ENCODE results near the gene HECTD3. TPM values are rescaled to one million over a fixed set of nuclear protein-coding genes. Genes with fewer than 3 reads are reported as not detected.
A peak's percentile ranks its signal among the peaks of the same experiment; 100 is the strongest.
"Not testable (repeated sequence)": the region's sequence is repeated elsewhere in the genome, so short reads cannot be mapped to it uniquely, and the experiment has no call there.

HECTD3 gene
- total RNA-seq, 1 donor from 2014 or later: 41.1 TPM

DNA sequence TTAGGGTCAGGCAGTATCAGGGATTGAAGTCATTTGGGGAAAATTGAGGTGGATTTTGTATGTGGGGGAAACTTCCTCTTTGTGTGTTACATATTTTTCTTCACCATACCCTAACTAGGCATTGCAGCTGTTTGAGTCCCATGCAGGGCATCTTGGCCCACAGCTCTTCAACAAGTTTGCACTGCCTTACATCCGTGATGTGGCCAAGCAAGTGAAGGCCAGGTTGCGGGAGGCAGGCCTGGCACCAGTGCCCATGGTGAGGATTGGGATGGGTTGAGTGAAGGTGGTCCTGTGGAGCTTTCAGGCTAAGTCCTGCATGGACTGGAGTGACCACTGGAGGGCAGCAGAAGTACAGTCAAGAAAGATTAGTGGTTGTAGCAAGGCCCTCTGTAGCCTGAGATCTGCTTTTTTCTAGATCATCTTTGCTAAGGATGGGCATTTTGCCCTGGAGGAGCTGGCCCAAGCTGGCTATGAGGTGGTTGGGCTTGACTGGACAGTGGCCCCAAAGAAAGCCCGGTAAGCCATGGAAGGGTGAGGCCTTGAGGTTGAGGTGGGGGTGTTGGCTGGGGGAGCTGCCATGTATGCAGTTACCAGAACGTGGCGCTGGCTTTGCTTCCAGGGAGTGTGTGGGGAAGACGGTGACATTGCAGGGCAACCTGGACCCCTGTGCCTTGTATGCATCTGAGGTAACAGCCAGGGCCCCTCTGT lies 3.4 kb upstream of the HECTD3 start:
- peak; percentile 89 for DNase-seq (ENCODE audit: low spot score)

DNA sequence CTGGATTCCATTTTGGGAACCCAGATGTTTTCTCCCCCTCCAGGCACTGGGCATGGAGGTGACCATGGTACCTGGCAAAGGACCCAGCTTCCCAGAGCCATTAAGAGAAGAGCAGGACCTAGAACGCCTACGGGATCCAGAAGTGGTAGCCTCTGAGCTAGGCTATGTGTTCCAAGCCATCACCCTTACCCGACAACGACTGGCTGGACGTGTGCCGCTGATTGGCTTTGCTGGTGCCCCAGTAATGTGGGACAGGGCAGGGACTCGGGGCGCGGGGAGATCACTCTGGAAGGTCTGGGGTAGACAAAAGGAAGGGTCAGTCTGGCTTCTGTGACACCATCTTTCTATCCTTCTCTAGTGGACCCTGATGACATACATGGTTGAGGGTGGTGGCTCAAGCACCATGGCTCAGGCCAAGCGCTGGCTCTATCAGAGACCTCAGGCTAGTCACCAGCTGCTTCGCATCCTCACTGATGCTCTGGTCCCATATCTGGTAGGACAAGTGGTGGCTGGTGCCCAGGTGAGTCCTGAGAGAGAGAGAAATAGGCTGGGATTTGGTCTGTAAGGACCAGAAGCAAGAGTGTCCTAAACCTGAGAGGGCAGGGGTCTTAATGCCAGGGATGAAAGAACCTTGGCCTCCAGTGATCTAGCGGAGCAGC lies 2.6 kb upstream of the HECTD3 start:
- DNase-seq (ENCODE audit: low spot score): no peak

DNA sequence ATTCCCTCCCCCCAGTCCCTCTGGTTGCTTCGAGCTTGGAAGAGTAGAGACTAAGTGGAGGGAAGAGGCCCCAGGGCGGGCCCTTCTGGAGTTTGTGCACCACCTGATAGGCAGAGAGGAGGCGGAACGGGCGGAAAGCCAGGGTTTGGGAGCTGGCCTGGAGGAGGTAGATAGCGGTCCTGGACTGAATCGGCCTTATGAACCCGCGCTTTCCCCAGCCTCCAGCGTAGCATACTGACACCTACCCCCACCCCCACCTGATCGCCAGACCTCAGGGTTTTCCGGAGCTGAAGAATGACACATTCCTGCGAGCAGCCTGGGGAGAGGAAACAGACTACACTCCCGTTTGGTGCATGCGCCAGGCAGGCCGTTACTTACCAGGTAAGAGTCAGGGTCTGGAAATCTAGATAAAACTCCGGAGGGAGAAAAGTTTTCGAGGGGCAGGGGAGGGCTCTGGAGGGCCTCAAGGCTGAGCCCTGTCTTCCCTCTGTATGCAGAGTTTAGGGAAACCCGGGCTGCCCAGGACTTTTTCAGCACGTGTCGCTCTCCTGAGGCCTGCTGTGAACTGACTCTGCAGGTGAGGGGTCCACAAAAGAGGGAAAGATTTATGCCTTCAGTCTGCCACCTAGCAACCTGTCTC lies 1.6 kb upstream of the HECTD3 start:
- peak; percentile 90 for DNase-seq (ENCODE audit: low spot score)

DNA sequence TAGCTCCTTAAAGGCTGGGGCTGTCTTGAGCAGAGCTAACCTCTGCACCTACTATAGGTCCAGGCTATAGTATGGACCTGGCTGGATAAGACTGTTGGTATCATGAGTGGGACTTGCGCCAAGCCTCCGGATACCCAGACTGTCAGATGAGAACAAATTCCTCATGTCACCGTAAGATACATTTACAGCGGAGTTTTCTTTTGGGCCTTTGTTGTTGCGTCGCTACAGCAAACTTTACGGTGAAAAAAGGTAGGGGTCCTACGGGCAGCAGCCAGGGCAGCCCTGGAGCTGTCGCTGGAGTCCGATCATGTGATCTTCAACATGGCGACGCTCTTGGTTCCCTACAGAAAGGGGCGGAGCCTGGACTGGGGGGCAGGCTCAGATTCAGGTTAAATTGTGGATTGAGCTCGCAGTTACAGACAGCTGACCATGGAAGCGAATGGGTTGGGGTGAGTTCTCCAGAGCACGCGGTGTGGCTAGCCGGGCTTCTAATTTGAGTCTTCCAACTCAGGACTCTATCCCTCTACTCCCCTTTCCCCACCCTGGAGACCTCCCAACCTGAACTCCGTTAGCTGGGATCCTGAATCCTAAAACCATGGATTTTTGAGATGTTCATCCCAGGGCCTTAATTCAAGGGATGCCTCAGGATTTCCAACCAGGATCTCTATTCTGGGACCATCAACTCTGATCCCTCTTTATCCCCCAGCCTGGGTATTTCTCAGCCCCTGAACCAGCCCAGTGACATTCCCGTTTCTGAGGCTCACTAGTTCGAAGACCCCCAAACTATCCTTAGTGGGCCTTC lies 914 bp upstream of the HECTD3 start, which contains the start of gene UROD:
Gene UROD, plus strand, starts transcription at position 418 of the 802 bp plus-strand sequence. Its CDS starts 12 bp downstream, at position 430.
- DNase-seq (ENCODE audit: low spot score): peak; percentile 91

DNA sequence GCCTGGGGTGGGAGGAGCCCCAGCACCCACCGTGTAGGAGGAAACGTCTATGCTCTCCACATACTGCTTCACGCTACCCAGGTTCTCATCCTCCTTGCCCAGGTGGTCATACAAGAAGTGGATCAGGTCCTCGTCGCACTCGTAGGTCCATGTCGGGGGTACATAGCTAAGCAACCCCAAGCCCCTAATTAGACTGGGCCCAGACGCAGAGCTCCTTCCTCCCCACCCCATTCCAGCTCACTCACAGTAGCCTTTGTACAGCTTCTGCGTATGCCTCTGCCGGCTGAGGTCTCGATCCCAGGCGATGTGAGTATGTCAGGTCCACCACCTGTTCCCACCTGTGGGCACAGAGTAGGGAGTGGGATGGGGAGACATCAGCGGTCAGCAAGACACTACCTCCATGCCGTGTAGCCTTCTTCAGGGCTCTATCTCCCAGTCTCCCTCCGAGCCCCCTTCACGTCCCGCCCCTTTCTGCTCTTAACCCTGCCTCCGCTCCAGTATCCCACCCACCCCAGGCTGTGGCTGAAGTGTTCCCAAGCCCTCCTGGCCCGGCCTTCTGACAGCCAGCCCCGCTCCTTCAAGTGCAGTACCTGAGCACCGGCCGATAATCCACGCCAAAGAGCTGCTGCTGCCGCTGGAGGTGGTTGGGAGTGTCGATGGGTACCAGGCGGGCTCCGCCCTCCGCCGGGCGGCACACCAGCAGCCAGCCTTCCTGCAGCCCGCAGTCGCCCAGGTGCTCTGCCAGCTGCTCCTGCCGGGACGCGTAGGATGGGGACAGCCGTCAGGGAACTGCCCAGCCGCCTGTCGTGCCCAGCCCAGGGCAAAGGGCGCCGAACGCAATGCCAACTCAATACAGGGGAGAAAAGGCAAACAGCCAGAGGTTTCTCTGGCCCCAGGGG lies 919 bp downstream of the HECTD3 start:
- DNase-seq (ENCODE audit: low spot score): no peak

DNA sequence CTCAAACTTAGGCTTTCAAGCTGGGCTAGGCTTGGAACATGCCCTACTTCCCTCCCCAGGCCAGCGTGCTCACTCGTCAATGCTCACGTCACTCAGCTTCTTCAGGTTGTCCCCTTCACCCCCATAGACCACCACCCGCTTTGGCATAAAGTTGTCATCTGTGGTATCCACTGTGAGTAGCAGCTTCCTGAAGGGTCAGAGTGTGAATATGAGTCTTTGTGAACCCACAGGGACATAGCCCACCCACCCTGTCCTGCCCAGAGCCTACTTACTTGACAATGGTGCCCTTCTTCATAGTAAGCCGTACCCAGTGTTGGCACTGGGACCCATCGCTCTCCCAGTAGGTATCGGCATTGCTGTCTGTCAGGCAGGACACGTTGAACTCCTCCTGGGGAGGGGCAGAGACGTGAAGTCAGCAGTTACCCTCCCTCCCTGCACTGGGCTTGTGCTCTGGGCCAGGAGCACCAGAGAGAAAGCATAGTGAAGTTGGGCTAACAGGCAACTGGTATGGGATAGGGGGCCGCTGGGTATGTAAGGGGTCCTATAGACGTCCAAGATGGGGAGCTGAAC lies 1.7 kb downstream of the HECTD3 start:
- DNase-seq (ENCODE audit: low spot score): no peak

DNA sequence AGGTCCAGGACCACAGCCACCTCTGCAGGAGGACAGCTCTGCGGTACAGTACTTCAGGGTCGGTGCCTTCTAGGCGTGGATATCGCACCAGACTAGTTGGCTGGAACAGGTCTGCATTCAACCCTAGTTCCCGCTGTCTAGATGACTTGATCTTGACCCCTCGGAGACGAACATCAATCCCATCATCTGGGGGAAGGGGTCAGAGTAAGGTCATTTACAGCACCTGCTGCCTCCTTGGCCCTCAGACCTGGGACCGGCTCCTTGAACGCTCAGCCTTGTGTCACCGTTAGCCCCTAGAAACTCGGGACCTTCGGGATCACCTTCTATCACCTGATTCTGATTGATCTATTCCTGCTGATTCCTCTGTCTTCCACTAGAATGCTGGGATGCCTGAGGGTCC lies 2.6 kb downstream of the HECTD3 start:
- DNase-seq (ENCODE audit: low spot score): no peak

DNA sequence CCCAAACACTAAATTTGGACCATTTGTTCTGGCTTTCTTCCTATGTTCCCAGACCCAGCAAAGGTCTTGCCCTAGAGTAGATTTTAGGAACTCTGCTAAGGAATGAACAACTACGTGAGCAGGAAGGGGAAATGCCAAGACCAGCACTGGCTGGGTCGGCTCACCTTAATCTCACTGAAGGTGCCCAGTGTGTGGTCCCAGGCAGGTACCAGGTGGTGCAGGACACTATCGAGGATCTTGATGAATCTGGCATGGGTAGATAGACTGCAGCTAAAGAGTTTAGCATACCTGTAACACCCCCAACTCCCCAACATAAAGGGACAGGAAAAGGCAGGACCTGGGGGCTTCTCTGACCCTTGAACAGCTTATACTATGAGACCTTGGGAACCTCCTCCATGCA lies 3.0 kb downstream of the HECTD3 start:
- no peak for DNase-seq (ENCODE audit: low spot score)

DNA sequence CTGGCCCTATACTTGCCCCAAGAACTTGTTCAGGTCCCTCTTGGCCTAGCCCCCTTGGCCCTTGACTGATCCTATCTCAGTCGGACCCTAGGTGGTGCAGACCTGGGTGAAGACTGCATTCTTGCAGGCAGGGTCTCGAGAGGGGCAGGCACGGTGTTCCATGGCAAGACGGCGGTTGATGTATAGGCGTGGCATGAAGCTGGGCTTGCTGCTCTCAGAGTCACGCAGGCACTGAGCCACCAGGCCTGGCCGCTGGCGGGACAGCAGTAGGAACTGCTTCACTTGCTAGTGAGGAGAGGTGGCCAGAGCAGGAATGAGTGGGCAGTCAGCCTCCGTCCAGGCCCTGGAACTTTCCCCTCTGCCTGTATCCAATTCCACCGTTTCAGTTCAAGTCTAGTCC lies 3.8 kb downstream of the HECTD3 start:
- DNase-seq (ENCODE audit: low spot score): no peak

DNA sequence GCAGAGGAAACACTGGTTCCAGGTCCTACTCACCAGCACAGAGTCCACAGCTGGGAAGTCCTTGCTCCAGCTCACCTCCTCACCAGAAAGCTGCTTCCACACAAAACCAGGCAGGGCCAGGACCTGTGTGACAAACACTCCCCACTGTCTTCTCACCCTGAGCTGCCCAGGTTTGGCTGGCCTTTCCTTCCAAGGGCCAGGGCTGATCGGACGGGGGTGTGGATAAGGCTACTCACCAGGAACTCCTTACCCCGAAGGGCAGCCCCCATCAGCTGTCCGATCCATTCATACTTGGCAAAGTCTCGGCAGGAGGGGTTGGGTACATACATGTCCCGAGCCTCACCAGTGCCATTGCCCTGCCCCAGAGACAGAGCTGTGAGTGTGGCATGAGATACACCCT lies 5.4 kb downstream of the HECTD3 start:
- no peak for DNase-seq (ENCODE audit: low spot score)

DNA sequence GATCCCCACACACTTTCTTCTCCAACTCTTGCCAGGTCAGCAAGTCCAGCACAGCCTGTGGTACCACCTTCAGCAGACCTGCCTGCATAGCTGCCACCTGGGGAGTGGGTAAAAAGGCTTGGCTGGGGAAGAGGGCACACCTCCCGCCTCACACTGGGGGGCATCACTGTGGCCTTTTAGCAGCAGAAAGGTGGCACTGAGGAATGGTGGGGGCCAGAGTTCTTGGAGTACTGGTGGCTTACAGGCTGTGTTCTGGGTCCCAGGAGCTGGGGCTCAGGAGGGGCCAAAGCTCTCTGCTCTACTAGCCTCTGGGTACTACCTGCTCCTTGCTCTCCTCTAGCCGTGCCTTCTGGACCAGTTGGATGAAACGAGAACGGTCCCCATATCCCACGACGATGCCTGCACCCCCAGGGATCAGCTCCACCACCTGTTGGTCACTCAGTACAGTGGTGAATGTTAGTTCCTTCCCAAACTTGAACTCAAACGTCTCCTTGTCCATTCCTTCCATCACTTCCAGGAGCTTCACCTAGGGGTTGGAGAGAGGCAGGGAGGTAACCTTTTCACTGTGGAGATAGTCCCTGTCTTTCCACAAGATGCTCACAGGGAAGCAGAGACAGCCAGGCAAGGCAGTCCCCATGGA lies 6.7 kb downstream of the HECTD3 start:
- no peak for DNase-seq (ENCODE audit: low spot score)

DNA sequence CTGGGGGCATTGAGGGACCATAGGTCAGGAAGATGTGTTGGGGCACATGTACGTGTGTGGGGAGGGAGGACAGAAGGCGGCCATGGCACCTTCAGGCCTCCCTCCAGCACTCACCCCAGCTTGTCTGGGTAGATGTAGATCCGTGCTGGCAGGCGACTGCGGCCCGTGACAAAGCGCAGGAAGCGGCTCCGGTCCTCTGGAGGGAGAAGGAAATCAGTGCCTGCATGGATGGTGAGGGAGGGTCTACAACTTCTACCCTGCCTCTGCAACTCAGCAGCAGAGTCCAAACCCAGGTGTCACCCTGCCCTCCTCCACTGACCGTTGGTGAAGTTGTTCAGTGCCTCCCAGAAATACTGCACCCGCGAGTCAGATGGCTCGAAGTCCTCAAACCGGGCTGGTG lies 7.4 kb downstream of the HECTD3 start:
- no peak for DNase-seq (ENCODE audit: low spot score)

DNA sequence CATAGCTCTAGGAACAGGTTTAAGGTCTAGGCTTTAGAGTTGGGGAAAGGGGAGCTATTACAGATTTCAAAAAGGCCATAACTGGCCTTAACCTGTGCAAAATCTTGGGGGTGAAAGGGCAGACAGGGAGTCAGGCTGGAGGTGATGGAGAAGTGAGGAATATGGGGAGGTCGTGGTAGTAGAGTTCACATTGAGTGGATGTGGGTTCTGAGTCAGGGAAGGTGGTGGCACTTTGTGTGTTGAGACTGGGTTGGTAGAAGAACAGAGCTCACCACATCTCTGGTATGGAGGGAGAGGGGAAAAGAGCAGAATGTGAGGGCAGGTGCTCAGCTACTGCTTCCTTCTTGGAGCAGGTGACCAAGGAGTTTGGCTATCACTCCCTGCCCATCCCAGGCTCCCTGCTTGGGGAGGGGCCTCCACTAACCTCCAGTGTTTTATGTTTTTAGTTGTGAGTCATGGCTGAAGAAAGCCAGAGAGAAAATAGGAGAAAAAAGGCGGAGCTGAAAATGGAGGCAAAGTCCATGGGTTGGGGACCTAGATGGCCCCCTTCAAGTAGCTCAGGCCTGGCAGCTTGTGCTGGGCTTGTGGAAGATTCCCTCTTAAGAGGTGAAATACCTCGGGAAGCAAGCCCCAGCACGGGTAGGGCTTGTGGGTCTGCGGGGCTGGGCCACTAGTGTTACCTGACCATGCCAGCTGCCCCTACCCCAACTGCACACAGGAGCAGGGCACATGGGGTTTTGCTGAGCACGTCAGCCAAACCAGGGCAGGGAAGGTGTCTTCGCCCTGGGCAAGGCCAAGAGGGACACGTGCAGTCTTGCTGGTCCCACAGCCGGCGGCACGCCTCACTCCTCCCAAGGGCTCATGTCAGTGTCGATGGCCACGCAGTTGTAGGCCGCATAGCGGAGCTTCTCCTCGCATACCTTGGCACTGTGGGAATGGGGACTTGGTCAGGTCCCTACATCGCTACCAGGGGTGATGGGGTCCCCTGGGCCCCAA lies 8.2 kb downstream of the HECTD3 start:
- DNase-seq (ENCODE audit: low spot score): no peak

DNA sequence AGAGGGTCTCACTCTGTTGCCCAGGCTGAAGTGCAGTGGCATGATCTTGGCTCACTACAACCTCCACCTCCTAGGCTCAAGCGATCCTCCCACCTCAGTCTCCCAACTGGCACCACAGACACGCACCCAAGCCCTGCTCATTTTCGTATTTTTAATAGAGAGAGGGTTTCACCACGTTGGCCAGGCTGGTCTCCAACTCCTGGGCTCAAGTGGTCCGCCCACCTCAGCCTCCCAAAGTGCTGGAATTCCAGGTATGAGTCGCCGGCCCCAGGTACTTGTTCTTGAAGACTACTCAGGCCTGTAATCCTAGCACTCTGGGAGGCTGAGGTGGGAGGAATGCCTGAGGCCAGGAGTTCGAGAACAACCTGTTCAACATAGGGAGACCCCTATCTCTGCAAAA lies 9.5 kb downstream of the HECTD3 start:
- not testable (repeated sequence) for DNase-seq (ENCODE audit: low spot score)

DNA sequence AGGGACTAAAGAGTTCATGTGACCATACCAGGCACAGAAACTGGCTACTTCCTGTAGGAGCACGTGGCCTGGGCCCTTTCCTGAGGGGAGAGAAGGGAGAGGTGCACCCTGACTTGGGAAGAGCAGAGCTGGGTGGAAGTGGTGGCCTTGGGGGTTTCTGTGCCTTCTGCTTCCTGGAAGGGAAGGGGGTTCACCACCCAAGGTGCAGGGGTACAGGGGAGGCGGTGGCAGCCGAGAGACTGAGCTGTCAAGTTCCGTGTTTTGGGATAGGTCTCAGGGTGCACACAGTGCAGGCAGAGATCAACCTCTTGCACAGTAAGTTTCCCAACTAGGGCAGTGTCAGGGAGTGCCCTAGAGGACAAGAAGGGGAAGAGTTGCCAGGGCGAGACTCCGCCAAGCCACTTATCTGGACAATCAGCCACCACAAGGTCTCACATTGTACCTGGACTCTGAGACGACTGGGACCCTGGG lies 10.1 kb downstream of the HECTD3 start:
- no peak for DNase-seq (ENCODE audit: low spot score)

DNA sequence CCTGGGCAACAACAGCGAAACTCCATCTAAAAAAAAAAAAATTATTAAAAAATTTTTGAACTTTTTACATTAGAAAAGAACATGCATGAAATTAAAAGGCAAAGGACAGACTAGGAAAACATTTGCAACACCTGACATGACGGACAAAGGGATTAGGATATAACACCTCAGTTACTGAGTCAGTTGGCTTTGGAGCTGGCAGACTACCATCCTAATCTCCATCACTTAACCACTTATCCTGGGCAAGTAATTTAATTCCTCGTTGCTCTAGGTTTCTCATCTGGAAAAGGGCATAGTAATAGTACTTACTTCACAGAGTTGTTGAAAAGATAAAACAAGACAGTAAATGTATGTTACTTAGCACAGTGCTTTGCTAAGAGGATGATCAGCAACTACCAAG lies 11.9 kb downstream of the HECTD3 start:
- no peak for DNase-seq (ENCODE audit: low spot score)

DNA sequence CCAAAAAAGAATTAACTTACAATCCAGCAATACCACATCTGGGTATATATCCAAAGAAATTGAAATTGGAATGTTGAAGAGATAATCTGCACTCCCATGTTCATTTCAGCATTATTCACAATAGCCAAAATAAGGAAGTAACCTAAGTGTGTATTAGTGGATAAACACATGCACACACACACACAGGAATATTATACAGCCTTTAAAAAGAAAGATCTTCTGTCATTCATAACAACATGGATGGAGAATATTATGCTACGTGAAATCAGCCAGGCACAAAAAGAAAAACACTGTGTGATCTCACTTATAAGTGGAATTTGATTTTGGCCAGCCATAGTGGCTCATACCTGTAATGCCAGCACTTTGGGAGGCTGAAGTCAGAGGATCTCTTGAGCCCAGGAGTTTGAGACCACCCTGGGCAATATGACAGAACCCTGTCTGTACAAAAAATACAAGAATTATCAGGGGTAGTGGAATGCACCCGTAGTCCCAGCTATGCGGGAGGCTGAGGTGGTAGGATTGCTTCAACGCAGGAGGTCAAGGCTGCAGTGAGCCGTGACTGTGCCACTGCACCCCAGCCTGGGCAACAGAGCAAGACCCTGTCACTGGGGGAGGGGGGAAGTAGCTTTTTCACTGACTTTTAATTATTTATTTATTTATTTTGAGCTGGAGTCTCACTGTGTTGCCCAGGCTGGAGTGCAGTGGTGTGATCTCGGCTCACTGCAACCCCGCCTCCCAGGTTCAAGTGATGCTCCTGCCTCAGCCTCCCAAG lies 15.5 kb downstream of the HECTD3 start:
- no peak for DNase-seq (ENCODE audit: low spot score)

All from mesenteric fat pad (tissue), 1 donor.